Right lobe of liver (tissue), 4 donors: ENCODE results near the gene RADX.

Source experiments
- CTCF ChIP-seq, 4 donors: fragments of 200-600 bp in 3 of 4; fragments of 450-650 bp in 1 of 4; IDR thresholded peaks; one replicate each; pipeline versions ENCODE4 v1.5.1 to v1.8.0; 2016 to 2022; ENCODE audit warnings: antibody characterized with exemption in 4 of 4, mild to moderate bottlenecking in 2 of 4
- POLR2A ChIP-seq: fragments of 450-650 bp; IDR thresholded peaks from one replicate; pipeline ENCODE4 v1.6.1; 2017; ENCODE audit warnings: antibody characterized with exemption, mild to moderate bottlenecking
- donor health status: DM: no; HTN: no; CAD: no.
- donor health status: DM: no; HTN: no; CAD: no.
- donor health status: DM: no; HTN: yes; CAD: no.

GRCh38 chrX:106611317-106611678, 480 bp upstream of the RADX start:
- TF ChIP-seq POLR2A (no peak), CTCF (IDR thresholded peaks at IDR 0.05) (no peak)
